DMS53 (cell line): ENCODE measurements around the gene SLC20A1.
A peak's percentile ranks its signal among the peaks of the same experiment; 100 is the strongest.
"Not testable (repeated sequence)": the region's sequence is repeated elsewhere in the genome, so short reads cannot be mapped to it uniquely, and the experiment has no call there.

ENCODE experiments used
- DNase-seq: peaks from one replicate; lab custom pipeline; 2025; lab: John Stamatoyannopoulos, UW

Gene SLC20A1

GRCh38 chr2:112645310-112646101 is at the start of gene SLC20A1:
TSS of gene SLC20A1 (plus strand) at chr2:112645939. CDS start at chr2:112646829, 890 bp downstream.
- DNase-seq, result peak; percentile 99

GRCh38 chr2:112597537-112598322 is 48.0 kb upstream of the SLC20A1 start:
- no peak for DNase-seq

DNA sequence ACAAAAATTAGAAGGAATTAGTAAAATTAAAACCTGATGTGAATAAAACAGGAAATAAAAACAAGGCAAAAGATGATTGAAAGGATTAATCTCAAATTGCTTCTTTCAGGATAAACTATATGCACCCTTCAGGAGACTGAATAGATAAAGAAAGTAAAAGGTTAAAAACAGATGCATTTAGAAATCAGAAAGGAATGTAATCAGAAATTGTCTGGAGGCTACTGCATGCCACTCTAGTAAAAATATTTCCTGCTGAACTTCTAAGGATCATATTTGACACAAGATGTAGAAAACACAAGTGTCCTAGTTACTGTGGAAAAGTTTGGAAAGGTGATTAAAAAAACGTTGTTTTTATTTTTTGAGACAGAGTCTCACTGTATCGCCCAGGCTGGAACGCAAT is 45.1 kb upstream of the SLC20A1 start:
- no peak for DNase-seq

- DNase-seq, result no peak
Observed at GRCh38 chr2:112601754-112602153, 44.0 kb upstream of the SLC20A1 start.

DNA sequence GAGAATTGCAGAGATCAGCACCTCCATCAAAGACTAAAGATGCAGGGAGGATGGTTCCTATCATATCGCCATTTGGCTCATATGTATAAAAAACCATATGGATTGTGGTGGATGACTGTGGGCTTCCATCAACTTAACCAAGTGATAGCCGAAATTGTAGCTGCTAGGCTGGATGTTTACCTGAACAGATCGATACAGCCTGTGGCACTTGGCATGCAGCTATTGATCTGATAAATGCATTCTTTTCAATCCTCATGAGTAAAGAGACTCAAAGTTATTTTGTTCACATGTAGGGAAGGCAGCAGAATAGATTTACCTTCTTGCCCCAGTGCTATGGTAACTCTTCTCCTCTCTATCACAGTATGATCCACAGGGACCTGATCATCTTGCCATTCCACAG is 42.8 kb upstream of the SLC20A1 start:
- DNase-seq, result no peak

- DNase-seq, result no peak
Observed at GRCh38 chr2:112603731-112604130, 42.0 kb upstream of the SLC20A1 start.

- no peak for DNase-seq
Observed at GRCh38 chr2:112604952-112605351, 40.8 kb upstream of the SLC20A1 start.

- DNase-seq, result no peak
Observed at GRCh38 chr2:112605926-112606325, 39.8 kb upstream of the SLC20A1 start.

DNA sequence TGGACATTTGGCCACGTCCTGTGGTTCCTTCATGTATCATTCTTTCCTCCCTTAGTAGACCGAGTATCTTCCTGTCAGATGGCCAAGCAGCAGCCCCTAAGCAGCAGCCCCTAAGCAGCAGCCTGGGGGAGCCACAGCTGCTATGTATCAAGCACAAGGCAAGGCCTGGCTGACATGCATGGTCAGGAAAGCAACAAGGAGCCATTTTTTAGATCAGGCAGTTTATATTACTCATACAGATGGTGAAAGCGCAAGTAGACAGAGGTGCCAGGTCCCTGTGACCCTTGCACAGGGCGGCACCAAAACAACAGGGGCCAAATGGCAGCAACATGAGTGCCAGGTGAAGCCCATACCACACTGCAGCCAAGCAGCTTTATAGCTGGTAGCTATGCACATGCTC is 39.2 kb upstream of the SLC20A1 start:
- DNase-seq, result no peak

DNA sequence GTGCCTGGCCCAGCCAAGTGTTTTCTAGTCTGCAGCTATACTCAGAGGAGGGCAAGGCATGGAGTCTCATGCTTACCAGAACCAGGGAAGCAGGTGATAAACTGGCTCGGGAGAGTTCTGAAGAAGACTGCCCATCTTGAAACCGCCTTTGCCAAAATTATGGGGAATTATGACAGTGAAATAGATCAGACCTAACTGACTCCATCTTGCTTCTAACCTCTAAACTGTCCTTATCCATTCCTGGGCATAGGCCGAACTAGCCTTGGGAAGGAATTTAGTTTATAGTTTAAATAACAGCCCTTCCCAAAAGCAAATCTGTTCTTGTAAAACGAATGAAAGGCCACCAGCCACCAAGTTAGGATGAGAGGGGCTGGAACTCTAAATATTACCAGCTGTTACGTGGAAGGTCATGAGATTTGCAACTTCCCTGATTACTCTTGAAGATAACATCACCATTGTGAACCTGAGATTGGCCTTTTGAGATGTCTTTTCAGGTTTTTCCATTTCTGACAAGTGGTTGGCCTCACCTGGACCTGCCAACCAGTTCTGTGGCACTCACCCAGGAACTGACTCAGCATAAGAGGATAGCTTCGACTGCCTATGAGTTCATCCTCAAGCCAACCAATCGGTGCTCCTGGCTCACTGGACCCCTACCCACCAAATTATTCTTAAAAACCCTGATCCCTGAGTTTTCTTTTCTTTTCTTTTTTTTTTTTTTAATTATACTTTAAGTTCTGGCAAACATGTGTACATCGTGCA is 37.9 kb upstream of the SLC20A1 start:
- DNase-seq, result peak; percentile 37

DNA sequence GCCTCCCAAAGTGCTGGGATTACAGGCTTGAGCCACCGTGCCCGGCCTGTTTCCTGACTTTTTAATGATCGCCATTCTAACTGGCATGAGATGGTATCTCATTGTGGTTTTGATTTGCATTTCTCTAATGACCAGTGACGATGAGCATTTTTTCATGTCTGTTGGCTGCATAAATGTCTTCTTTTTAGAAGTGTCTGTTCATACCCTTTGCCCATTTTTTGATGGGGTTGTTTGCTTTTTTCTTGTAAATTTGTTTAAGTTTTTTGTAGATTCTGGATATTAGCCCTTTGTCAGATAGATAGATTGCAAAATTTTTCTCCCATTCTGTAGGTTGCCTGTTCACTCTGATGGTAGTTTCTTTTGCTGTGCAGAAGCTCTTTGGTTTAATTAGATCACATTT is 36.4 kb upstream of the SLC20A1 start:
- not testable (repeated sequence) for DNase-seq

GRCh38 chr2:112612283-112612682 is 33.5 kb upstream of the SLC20A1 start:
- not testable (repeated sequence) for DNase-seq

- no peak for DNase-seq
Observed at GRCh38 chr2:112614201-112614840, 31.4 kb upstream of the SLC20A1 start.

DNA sequence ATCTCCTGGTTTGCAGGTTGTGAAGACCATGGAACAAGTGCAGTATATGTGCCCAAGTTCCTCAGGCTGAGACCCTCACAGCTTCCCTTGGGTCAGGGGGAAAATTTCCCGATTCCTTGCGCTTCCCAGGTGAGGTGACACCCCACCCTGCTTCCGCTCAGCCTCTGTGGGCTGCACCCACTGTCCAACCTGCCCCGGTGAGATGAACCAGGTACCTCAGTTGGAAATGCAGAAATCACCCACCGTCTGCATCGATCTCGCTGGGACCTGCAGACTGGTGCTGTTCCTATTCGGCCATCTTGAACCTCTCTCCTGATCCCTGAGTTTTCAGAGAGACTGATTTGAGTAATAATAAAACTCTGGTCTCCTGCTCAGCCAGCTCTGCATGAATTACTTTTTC is 30.7 kb upstream of the SLC20A1 start:
- DNase-seq, result no peak

DNA sequence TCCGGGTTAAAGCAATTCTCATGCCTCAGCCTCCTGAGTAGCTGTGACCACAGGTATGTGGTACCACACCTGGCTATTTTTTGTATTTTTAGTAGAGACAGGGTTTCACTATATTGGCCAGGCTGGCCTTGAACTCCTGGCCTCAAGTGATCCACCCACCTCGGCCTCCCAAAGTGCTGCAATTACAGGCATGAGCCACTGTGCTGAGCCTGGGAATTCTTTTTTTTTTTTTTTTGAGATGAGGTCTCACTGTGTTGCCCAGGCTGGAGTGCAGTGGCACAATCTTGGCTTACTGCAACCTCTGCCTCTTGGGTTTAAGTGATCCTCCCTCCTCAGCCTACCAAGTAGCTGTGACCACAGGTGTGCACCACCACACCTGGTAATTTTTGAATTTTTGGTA is 29.9 kb upstream of the SLC20A1 start:
- DNase-seq, result not testable (repeated sequence)

DNA sequence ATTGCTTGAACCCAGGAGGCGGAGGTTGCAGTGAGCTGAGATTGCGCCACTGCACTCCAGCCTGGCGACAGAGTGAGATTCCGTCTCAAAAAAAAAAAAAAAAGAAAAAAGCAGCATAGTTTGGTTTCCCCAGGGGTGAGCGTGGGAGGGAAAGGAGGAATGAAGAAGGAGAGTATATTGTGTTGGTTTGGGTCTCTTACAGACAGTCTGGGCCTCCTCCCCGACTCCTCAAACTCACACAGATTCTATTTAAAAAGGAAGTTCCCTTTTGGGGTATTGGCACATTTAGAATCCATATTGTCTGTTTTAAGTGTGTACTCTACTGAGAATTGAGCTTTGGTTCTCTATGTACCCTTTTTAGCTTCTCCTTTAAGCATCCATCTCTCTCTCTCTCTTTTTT is 27.4 kb upstream of the SLC20A1 start:
- DNase-seq, result no peak

DNA sequence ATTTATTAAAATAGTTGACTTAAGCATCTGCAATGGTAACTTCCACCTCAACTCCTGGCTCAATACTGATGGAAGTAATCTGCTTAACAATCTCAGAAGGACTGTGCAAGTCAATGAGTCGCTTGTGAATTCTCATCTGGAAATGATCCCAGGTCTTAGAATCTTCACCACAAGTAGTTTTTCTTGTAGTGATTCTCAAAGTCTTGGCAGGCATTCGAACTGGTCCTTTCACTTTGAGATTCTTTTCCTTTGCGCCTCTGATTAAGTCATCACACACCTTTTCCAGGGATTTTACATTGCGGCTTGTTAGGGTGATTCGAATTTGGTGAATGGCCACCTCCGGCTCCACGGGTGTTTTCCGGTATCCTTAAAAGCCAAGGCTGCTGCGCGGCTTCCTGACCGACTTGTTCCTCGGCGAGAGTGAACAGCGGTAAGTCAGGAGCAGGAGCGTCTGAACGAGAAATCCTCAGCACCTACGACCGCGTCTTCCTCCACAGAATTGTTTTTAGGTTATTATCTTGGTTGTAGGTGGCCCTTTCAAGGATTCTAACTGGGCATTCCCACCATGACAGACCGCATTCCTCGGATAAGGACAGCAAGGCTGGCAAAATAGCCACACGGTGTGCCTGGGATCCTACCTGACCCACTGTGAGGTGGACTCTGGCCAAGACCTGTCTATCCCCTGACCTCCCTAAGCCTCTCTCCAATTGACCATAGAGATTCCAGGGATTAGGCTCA is 23.8 kb upstream of the SLC20A1 start:
- DNase-seq, result no peak

DNA sequence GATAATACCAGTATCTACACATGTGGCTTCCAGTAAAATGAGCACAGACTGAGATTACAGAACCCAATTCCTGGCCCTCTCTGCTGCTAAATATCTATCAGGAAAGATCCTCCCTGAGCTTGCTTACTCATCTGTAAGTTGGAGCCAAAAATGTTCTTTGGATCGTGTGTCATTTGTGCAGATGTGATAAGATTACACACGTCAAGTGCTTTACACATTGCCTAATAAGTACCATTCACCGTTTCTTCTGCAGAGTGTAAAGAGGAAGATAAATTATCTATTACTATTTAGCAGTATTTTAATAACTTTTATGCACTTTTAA is 23.2 kb upstream of the SLC20A1 start:
- no peak for DNase-seq

DNA sequence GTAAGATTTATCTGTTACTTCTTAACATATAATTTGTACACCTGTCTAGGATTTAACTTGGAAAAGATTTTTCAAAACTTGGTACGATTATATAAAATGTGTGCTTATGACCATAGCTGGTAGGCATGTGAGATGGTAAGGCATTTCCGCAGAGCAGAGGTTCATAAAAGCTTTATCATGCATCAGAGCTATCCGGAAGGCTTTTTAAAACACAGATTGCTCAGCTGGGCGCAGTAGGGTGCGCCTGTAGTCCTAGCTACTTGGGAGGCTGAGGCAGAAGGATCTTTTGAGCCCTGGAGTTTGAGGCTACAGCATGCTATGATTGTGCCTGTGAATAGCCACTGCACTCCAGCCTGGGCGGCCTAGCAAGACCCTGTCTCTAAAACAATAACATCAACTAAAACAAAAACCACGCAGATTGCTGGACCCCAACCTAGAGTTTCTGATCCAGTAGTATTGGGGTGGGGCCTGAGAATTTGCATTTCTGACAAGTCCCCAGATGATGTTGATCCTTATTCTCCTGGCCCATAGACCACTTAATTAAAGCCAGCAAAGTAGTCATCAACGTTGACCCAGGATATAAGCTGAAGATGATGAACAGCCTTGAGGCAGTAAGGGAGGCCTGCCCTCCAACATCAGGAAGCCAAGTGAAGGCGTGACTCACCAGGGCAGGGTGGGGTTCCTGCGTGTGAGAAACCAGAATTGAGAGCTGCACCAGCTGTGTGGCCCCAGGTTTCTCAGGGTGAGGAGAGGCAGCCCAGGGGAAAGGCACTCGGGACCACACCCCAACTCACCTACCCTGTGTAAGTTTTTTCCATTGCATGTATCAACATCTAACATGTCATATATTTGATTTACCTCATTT is 21.6 kb upstream of the SLC20A1 start:
- DNase-seq, result no peak

- DNase-seq, result no peak
Observed at GRCh38 chr2:112625474-112626114, 20.1 kb upstream of the SLC20A1 start.
